ENCODE results near the gene SS18L1. TPM values are rescaled to one million over a fixed set of nuclear protein-coding genes. Genes with fewer than 3 reads are reported as not detected.

SS18L1 gene
- total and polyA plus RNA-seq, 2 experiments from 2014 or later, result 2.1 to 13.0 TPM

DNA sequence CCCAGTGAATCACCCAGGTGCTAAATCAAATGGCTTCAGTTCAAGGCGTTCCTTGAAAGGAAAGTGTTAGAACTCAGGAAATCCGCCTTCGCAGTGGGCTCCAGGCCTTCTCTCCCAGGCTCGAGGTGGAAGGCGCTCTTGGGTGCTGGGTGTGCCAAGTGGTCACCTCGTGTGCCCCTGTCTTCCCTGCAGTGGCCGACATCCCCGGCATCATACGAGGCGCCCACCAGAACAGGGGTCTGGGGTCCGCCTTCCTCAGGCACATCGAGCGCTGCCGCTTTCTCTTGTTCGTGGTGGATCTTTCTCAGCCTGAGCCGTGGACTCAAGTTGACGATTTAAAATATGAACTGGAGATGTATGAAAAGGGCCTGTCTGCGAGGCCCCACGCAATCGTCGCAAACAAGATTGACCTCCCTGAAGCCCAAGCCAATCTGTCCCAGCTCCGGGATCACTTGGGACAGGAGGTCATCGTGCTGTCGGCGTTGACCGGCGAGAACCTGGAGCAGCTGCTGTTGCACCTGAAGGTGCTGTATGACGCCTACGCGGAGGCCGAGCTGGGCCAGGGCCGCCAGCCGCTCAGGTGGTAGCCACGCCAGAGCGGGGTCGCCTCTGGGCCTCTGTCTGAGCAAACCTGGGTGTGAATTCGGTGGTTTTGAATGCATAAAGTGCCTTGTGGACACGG, 57.1 kb downstream of the SS18L1 start:
- no peak overlapping the region for H3K4me3 ChIP-seq
- H3K4me2 ChIP-seq, result no peak overlapping the region
- 97% methylated on average over 37 of the region's 38 CpGs for WGBS (ENCODE audit: low lambda C conversion rate, missing lambda C conversion rate)
- H3K9me2 ChIP-seq (replicated peaks; ENCODE audit: insufficient read depth), result no peaks in the 10 kb centered on the region
- H3K79me2 ChIP-seq, result no peaks in the 10 kb centered on the region
- no peaks in the 10 kb centered on the region for H3K36me3 ChIP-seq (replicated peaks; ENCODE audit: insufficient read depth, low read depth)
- no peaks in the 10 kb centered on the region for H3K9me3 ChIP-seq (ENCODE audit: low read depth)
- TF ChIP-seq, protein P1, sequence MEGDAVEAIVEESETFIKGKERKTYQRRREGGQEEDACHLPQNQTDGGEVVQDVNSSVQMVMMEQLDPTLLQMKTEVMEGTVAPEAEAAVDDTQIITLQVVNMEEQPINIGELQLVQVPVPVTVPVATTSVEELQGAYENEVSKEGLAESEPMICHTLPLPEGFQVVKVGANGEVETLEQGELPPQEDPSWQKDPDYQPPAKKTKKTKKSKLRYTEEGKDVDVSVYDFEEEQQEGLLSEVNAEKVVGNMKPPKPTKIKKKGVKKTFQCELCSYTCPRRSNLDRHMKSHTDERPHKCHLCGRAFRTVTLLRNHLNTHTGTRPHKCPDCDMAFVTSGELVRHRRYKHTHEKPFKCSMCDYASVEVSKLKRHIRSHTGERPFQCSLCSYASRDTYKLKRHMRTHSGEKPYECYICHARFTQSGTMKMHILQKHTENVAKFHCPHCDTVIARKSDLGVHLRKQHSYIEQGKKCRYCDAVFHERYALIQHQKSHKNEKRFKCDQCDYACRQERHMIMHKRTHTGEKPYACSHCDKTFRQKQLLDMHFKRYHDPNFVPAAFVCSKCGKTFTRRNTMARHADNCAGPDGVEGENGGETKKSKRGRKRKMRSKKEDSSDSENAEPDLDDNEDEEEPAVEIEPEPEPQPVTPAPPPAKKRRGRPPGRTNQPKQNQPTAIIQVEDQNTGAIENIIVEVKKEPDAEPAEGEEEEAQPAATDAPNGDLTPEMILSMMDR (IDR thresholded peaks at IDR 0.05; ENCODE audit: poor library complexity), result no peak
- TF ChIP-seq EZH2phosphoT487 (IDR thresholded peaks at IDR 0.05; ENCODE audit: low read depth, severe bottlenecking, unreplicated experiment) (no peak), EZH2 (IDR thresholded peaks at IDR 0.05; ENCODE audit: borderline replicate concordance) (no peak)
- no peaks in the 10 kb centered on the region for H3K27me3 ChIP-seq
- no peak overlapping the region for H3K27ac ChIP-seq
- no peak overlapping the region for H2AFZ ChIP-seq
- no peak for DNase-seq (ENCODE audit: low spot score)
- no peaks in the 10 kb centered on the region for H4K20me1 ChIP-seq (ENCODE audit: insufficient read depth, poor library complexity, severe bottlenecking)
- H3K4me1 ChIP-seq (ENCODE audit: insufficient read depth), result no peaks in the 10 kb centered on the region

DNA sequence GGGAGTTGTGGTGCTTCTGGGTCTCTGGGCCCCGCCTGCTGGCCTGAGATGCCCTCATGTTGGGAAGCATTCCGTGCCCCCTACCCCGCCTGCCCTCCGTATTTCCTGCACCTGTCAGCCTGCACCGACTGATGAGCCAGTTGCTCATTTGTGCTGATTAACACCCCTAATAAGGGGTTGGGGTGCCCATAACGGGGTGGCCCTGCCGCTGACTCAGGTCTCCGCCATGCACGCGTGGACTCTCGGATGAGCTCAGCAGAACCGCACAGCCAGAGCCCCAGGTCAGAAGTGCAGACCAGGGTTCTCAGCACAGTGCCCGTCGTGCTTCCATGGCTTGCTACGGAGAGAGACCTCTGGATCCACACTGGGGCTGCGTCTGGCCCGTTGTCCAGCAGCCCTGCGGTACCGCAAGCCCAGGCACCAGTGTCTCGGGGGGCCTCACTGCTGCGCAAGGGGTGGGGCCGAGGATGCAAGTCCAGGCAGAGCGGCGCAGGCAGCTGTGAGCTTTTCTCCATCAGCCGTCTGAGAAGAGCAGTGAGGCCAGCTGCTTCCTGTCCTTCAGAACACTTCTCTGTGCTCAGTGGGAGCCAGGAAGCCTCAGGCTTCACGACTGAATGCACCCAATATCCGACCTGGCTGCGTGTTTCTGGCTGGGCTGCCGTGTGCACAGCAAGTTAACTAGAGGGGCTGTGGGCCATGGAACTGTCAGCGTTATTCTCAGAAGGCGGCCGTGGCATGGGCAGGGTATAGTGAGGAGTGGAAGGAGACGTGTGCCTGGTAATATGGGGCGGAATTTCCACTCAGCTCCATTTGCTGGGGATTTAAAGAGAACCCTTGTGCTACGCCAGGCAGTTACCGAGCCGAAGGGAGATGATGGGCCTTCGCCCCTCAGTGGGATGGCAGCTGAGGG, 57.9 kb downstream of the SS18L1 start:
- no peaks in the 10 kb centered on the region for H3K4me1 ChIP-seq (ENCODE audit: insufficient read depth)
- H3K27ac ChIP-seq, result no peak overlapping the region
- H3K9me2 ChIP-seq (replicated peaks; ENCODE audit: insufficient read depth), result no peaks in the 10 kb centered on the region
- no peaks in the 10 kb centered on the region for H3K27me3 ChIP-seq
- H4K20me1 ChIP-seq (ENCODE audit: insufficient read depth, poor library complexity, severe bottlenecking), result no peaks in the 10 kb centered on the region
- no peak overlapping the region for H3K4me2 ChIP-seq
- H3K36me3 ChIP-seq (replicated peaks; ENCODE audit: insufficient read depth, low read depth), result no peaks in the 10 kb centered on the region
- DNase-seq (ENCODE audit: low spot score), result no peak
- no peaks in the 10 kb centered on the region for H3K79me2 ChIP-seq
- WGBS (ENCODE audit: low lambda C conversion rate, missing lambda C conversion rate), result 95% methylated on average over 38 of the region's 38 CpGs
- TF ChIP-seq EZH2phosphoT487 (IDR thresholded peaks at IDR 0.05; ENCODE audit: low read depth, severe bottlenecking, unreplicated experiment) (no peak), EZH2 (IDR thresholded peaks at IDR 0.05; ENCODE audit: borderline replicate concordance) (no peak)
- TF ChIP-seq, protein P1 (IDR thresholded peaks at IDR 0.05; ENCODE audit: poor library complexity), result no peak
- no peaks in the 10 kb centered on the region for H3K9me3 ChIP-seq (ENCODE audit: low read depth)
- no peak overlapping the region for H2AFZ ChIP-seq
- no peak overlapping the region for H3K4me3 ChIP-seq

DNA sequence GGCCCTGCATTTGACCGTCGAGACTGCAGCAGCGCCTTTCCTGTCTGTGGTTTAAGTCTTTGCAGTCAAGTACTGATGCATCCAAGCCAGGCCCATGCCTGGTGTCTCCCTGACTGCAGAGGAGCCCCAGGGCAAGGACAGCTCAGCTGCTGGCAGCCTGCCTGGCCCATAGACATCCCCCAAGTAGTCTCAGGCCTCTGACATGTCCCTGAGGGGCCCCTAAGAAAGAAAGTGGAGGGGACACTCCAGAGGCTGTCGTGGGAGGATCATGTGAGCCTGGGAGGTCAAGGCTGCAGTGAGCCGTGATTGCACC, 58.5 kb downstream of the SS18L1 start:
- Histone ChIP-seq H3K4me3 (no peak overlapping the region), H2AFZ (no peak overlapping the region), H3K9me2 (replicated peaks; ENCODE audit: insufficient read depth) (no peaks in the 10 kb centered on the region), H3K36me3 (replicated peaks; ENCODE audit: insufficient read depth, low read depth) (no peaks in the 10 kb centered on the region), H3K27ac (no peak overlapping the region), H3K27me3 (no peaks in the 10 kb centered on the region), H3K79me2 (no peaks in the 10 kb centered on the region), H3K4me2 (no peak overlapping the region), H3K9me3 (ENCODE audit: low read depth) (no peaks in the 10 kb centered on the region), H3K4me1 (ENCODE audit: insufficient read depth) (no peaks in the 10 kb centered on the region), H4K20me1 (ENCODE audit: insufficient read depth, poor library complexity, severe bottlenecking) (no peaks in the 10 kb centered on the region)
- DNase-seq (ENCODE audit: low spot score), result no peak
- TF ChIP-seq, protein P1 (IDR thresholded peaks at IDR 0.05; ENCODE audit: poor library complexity), result no peak
- TF ChIP-seq EZH2phosphoT487 (IDR thresholded peaks at IDR 0.05; ENCODE audit: low read depth, severe bottlenecking, unreplicated experiment) (no peak), EZH2 (IDR thresholded peaks at IDR 0.05; ENCODE audit: borderline replicate concordance) (no peak)
- 70% methylated on average over 5 of the region's 5 CpGs for WGBS (ENCODE audit: low lambda C conversion rate, missing lambda C conversion rate)
